Stimulated activated CD4-positive, alpha-beta T cell treated with anti-CD3 and anti-CD28 coated beads, Interleukin-15, amount 100 ng/mL, for 48 hours (primary cell): ENCODE results near the gene MAP2K5.
A peak's percentile ranks its signal among the peaks of the same experiment; 100 is the strongest.

Source experiments
- DNase-seq, 2 donors: peaks; one replicate each; pipeline ENCODE4 v3.0.0-alpha.2; 2020; ENCODE audit warnings: low read depth in 2 of 2

MAP2K5 gene

GRCh38 chr15:67838789-67839332 lies 296.4 kb downstream of the MAP2K5 start:
- no peak for DNase-seq

GRCh38 chr15:67839499-67839928 lies 297.0 kb downstream of the MAP2K5 start:
- no peak for DNase-seq

DNA sequence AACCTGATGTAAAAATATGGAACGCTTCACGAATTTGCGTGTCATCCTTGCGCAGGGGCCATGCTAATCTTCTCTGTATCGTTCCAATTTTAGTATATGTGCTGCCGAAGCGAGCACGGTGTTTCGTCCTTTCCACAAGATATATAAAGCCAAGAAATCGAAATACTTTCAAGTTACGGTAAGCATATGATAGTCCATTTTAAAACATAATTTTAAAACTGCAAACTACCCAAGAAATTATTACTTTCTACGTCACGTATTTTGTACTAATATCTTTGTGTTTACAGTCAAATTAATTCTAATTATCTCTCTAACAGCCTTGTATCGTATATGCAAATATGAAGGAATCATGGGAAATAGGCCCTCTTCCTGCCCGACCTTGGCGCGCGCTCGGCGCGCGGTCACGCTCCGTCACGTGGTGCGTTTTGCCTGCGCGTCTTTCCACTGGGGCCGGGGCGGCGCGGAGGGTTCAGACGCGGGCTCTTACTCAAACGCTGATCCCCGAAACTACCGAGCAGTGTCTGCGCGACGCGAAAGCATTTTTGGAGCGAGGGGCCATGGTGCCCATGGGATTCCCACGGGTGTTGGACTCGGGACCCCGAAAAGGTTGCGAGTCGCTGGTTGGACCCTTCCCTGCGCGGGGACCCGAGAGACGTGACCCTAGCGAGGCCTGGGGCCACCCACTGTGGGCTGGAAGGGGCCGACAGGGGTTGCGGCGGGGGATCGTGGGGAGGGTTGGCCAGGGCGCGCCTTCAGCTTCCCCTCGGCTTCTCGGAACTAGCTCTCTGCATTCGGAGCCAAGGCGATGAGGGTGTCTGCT lies 297.6 kb downstream of the MAP2K5 start, which contains the start of gene RNU6-1:
Gene RNU6-1, minus strand, starts transcription at position 117 of the 820 bp plus-strand sequence.
- peak; percentile 90 for DNase-seq

DNA sequence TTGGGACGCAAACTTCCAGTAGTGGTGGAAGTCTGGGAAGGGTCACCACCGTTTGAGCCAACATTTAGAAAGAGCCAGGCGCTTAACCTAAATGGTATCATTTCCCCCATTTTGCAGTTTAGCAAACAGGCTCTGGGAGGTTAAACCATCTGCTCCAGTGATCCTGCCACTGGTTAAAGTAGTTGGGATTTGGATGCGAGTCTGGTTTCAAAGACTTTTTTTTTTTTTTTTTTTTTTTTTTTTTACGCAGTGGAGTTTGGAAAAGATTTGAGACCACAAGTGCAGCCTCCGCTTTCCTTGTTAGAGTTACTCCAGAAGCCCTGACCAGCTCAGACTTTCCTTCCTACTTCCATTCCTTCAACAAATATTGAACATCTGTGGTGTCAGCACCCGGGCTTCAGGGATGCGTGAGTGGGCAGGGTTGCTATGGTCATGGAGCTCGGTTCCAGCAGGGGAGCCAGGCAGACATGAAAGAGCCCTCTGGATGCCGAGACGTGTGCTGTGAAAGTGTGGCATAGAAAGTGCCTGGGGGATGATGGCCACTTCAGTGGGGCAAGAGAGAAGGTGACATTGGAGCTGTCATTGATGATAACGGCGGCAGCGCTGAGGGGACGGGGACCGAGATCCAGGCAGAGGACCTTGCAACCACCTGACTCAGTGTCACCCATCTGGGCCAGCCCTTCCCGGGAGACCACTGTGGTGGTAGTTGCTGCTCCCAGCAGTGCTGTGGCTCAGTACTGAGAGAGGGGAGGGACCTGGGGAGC lies 298.4 kb downstream of the MAP2K5 start:
- DNase-seq, result no peak

GRCh38 chr15:67841513-67841762 lies 298.9 kb downstream of the MAP2K5 start:
- DNase-seq, result no peak

- no peak for DNase-seq
These were observed 300.6 kb downstream of the MAP2K5 start for GRCh38 chr15:67843092-67843501.

GRCh38 chr15:67843571-67844387 lies 301.3 kb downstream of the MAP2K5 start:
- no peak for DNase-seq

- DNase-seq, result no peak
These were observed 303.5 kb downstream of the MAP2K5 start for GRCh38 chr15:67845974-67846373.

DNA sequence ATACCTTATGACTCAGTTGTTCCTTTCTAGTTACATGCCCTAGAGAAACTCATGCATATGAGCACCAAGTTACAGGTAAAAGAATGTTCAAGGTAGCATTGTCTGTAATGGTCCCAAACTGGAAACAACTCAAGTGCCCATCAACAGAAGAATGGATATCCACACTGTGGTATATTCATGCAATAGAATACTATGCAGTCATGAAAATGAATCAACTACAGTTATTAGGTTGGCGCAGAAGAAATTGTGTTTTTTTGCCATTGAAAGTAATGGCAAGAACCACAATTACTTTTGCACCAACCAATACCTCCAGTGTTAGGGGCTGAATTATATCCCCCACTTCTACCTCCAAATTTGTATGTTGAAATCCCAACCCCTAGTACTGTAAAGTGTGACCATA lies 307.0 kb downstream of the MAP2K5 start:
- DNase-seq, result no peak

DNA sequence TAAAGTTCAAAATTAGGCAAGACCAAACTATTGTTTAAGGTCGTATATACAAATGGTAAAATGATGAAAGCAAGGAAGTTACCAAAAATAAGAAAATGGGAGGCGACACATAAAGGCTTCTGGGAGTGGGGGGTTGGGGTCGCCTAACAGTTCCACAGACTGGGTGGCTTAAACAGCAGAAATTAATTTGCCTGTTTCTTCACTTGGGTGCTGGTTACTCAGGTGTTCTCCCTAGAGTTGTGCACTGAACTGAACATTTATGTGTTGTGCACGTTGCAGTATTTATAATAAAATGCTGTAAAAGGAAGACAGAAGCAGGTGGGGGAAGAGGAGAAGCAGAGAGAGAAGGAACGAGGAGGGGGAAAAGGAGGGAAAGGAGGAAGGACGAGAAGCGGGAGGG lies 307.8 kb downstream of the MAP2K5 start:
- DNase-seq, result no peak

DNA sequence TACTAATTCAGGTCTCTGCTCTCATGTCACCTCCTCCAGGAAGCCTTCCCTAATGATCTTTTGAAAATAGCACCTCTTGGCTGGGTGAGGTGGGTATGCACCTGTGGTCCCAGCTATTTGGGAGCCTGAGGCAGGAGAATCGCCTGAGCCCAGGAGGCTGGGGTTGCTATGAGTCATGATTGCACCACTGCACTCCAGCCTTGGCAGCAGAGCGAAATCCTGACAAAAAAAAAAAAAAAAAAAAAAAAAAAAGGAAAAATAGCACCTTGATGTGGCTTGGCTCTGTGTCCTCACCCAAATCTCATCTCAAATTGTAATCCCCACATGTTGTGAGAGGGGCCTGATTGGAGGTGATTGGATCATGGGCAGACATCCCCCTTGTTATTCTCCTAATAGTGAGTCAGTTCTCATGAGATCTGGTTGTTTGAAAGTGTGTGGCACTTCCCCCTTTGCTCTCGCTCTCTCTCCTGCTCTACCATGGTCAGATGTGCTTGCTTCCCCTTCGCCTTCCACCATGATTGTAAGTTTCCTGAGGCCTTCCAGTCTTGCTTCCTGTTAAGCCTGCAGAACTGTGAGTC lies 308.6 kb downstream of the MAP2K5 start:
- no peak for DNase-seq

- no peak for DNase-seq
These were observed 309.9 kb downstream of the MAP2K5 start for GRCh38 chr15:67852418-67852817.

GRCh38 chr15:67853454-67853853 lies 311.0 kb downstream of the MAP2K5 start:
- no peak for DNase-seq

DNA sequence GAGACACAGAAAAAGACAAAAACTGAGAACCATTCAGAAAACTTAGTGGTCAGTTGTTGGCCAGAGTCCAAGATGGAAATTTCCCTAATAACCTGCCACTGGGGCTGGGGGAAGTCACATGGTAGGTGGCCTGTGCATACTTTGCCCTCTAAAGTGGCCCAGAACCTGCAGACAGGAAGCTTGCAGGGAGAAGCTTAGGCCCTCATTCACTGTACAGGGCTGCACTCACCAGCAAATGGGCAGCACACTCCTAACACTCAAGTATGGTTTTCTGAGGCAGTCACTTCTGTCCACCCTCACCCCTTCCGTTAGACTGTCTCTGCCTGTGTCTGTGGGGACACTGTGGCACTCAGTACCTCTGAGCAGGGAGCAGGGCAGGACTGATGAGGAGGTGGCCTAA lies 311.9 kb downstream of the MAP2K5 start:
- no peak for DNase-seq

GRCh38 chr15:67855842-67856241 lies 313.3 kb downstream of the MAP2K5 start:
- no peak for DNase-seq
